Endothelial cell of hepatic sinusoid (primary cell): ENCODE data around the gene SIGLEC8.
"Not testable (repeated sequence)": the region's sequence is repeated elsewhere in the genome, so short reads cannot be mapped to it uniquely, and the experiment has no call there.

Experiments
- in situ Hi-C: cut with HindIII; loops from 2 replicates; pipeline ENCODE4 v1.10.0; 2017; ENCODE audit warnings: low sequenced_read_pairs

Gene SIGLEC8

GRCh38 chr19:51448011-51448410 lies 10.2 kb downstream of the SIGLEC8 start:
- in situ Hi-C loops, result no loop called here

- in situ Hi-C loops, result not testable (repeated sequence)
These were observed 10.7 kb downstream of the SIGLEC8 start for GRCh38 chr19:51447510-51447909.

GRCh38 chr19:51441410-51442390 lies 16.6 kb downstream of the SIGLEC8 start:
- in situ Hi-C loops, result no loop called here

- in situ Hi-C loops, result no loop called here
These were observed 17.3 kb downstream of the SIGLEC8 start for GRCh38 chr19:51440846-51441409.

GRCh38 chr19:51440052-51440451 lies 18.2 kb downstream of the SIGLEC8 start:
- in situ Hi-C loops, result no loop called here

GRCh38 chr19:51439021-51439465 lies 19.2 kb downstream of the SIGLEC8 start:
- in situ Hi-C loops, result no loop called here

- in situ Hi-C loops, result no loop called here
These were observed 23.8 kb downstream of the SIGLEC8 start for GRCh38 chr19:51434456-51434855.

GRCh38 chr19:51433043-51433442 lies 25.2 kb downstream of the SIGLEC8 start:
- in situ Hi-C loops, result no loop called here

GRCh38 chr19:51431124-51431523 lies 27.1 kb downstream of the SIGLEC8 start:
- in situ Hi-C loops, result no loop called here

- in situ Hi-C loops, result no loop called here
These were observed 28.0 kb downstream of the SIGLEC8 start for GRCh38 chr19:51430221-51430620.

GRCh38 chr19:51427201-51427600 lies 31.1 kb downstream of the SIGLEC8 start:
- in situ Hi-C loops, result no loop called here

- in situ Hi-C loops, result no loop called here
These were observed 36.2 kb downstream of the SIGLEC8 start for GRCh38 chr19:51422053-51422448.

GRCh38 chr19:51421229-51422052 lies 36.8 kb downstream of the SIGLEC8 start:
- in situ Hi-C loops, result no loop called here

- in situ Hi-C loops, result not testable (repeated sequence)
These were observed 37.7 kb downstream of the SIGLEC8 start for GRCh38 chr19:51420511-51420910.

GRCh38 chr19:51418707-51419106 lies 39.5 kb downstream of the SIGLEC8 start:
- in situ Hi-C loops, result loop anchor here (10.0 kb wide), 1 partner anchor 64 kb away; no protein-coding TSS in a partner anchor

GRCh38 chr19:51417810-51418157 lies 40.5 kb downstream of the SIGLEC8 start:
- in situ Hi-C loops, result loop anchor here (10.0 kb wide), 1 partner anchor 63 kb away; no protein-coding TSS in a partner anchor

- in situ Hi-C loops, result loop anchor here (10.0 kb wide), 1 partner anchor 62 kb away; no protein-coding TSS in a partner anchor
These were observed 41.0 kb downstream of the SIGLEC8 start, which contains the start of gene SIGLEC10 for GRCh38 chr19:51417107-51417809. TSS of gene SIGLEC10 (minus strand) at chr19:51417642. CDS start at chr19:51417581, 61 bp downstream.

- in situ Hi-C loops, result loop anchor here (10.0 kb wide), 1 partner anchor 62 kb away; no protein-coding TSS in a partner anchor
These were observed 41.8 kb downstream of the SIGLEC8 start for GRCh38 chr19:51416422-51416821.

GRCh38 chr19:51415187-51415586 lies 43.1 kb downstream of the SIGLEC8 start:
- in situ Hi-C loops, result loop anchor here (10.0 kb wide), 1 partner anchor 60 kb away; no protein-coding TSS in a partner anchor
